ENCODE measurements around the gene ETS2.

ETS2 gene

GRCh38 chr21:38787461-38788274 is 18.1 kb upstream of the ETS2 start:
- Mint-ChIP-seq H3K27ac (no peak overlapping the region), H3K4me1 (ENCODE audit: low read depth in 2 of 2) (no peaks in the 10 kb centered on the region), H3K9me3 (peaks cover 0 to 2% of the 10 kb centered on the region in 2 donors), H3K4me3 (no peak overlapping the region), H3K27me3 (no peaks in the 10 kb centered on the region), H3K36me3 (ENCODE audit: insufficient read depth) (peaks cover 2% of the 10 kb centered on the region)
- no peak for DNase-seq
- ATAC-seq (replicated peaks): no peak

- Mint-ChIP-seq H3K9me3 (no peaks in the 10 kb centered on the region), H3K4me3 (no peak overlapping the region), H3K4me1 (ENCODE audit: low read depth in 2 of 2) (no peaks in the 10 kb centered on the region), H3K27ac (no peak overlapping the region), H3K36me3 (ENCODE audit: insufficient read depth) (no peaks in the 10 kb centered on the region), H3K27me3 (no peaks in the 10 kb centered on the region)
- DNase-seq (no peak), ATAC-seq (replicated peaks) (no peak)
Measured at GRCh38 chr21:38788275-38788905, 17.3 kb upstream of the ETS2 start.

GRCh38 chr21:38789275-38789674 is 16.5 kb upstream of the ETS2 start:
- Mint-ChIP-seq H3K4me1 (ENCODE audit: low read depth in 2 of 2) (no peaks in the 10 kb centered on the region), H3K4me3 (no peak overlapping the region), H3K9me3 (no peaks in the 10 kb centered on the region), H3K36me3 (ENCODE audit: insufficient read depth) (no peaks in the 10 kb centered on the region), H3K27ac (no peak overlapping the region), H3K27me3 (no peaks in the 10 kb centered on the region)
- DNase-seq (no peak), ATAC-seq (replicated peaks) (no peak)

GRCh38 chr21:38790059-38790458 is 15.7 kb upstream of the ETS2 start:
- ATAC-seq (replicated peaks): no peak
- no peak for DNase-seq
- peaks cover 0 to under 1% of the 10 kb centered on the region in 2 donors for H3K27me3 Mint-ChIP-seq
- H3K9me3 Mint-ChIP-seq: no peaks in the 10 kb centered on the region
- no peaks in the 10 kb centered on the region for H3K4me1 Mint-ChIP-seq (ENCODE audit: low read depth in 2 of 2)
- no peaks in the 10 kb centered on the region for H3K36me3 Mint-ChIP-seq (ENCODE audit: insufficient read depth)
- no peak overlapping the region for H3K4me3 Mint-ChIP-seq
- H3K27ac Mint-ChIP-seq: no peak overlapping the region

GRCh38 chr21:38790961-38791360 is 14.8 kb upstream of the ETS2 start:
- Mint-ChIP-seq H3K27me3 (peaks cover 0 to 7% of the 10 kb centered on the region in 2 donors), H3K27ac (no peak overlapping the region), H3K4me1 (ENCODE audit: low read depth in 2 of 2) (no peaks in the 10 kb centered on the region), H3K4me3 (no peak overlapping the region), H3K36me3 (ENCODE audit: insufficient read depth) (no peaks in the 10 kb centered on the region), H3K9me3 (no peaks in the 10 kb centered on the region)
- DNase-seq (no peak), ATAC-seq (replicated peaks) (no peak)

GRCh38 chr21:38792676-38793459 is 12.9 kb upstream of the ETS2 start:
- H3K4me1 Mint-ChIP-seq (ENCODE audit: low read depth in 2 of 2): no peaks in the 10 kb centered on the region
- no peak overlapping the region for H3K27ac Mint-ChIP-seq
- no peaks in the 10 kb centered on the region for H3K9me3 Mint-ChIP-seq
- ATAC-seq (replicated peaks) (no peak), DNase-seq (no peak)
- H3K27me3 Mint-ChIP-seq: peaks cover 10 to 21% of the 10 kb centered on the region in 2 donors
- H3K36me3 Mint-ChIP-seq (ENCODE audit: insufficient read depth): no peaks in the 10 kb centered on the region
- no peak overlapping the region for H3K4me3 Mint-ChIP-seq

- no peaks in the 10 kb centered on the region for H3K4me1 Mint-ChIP-seq (ENCODE audit: low read depth in 2 of 2)
- no peaks in the 10 kb centered on the region for H3K9me3 Mint-ChIP-seq
Measured at GRCh38 chr21:38793926-38794713, 11.6 kb upstream of the ETS2 start.

GRCh38 chr21:38794978-38795377 is 10.8 kb upstream of the ETS2 start:
- Mint-ChIP-seq H3K4me3 (no peak overlapping the region), H3K9me3 (no peaks in the 10 kb centered on the region), H3K27ac (peak overlapping the region in 1 of 2 donors; percentile 88), H3K27me3 (peaks cover 23 to 29% of the 10 kb centered on the region in 2 donors), H3K4me1 (ENCODE audit: low read depth in 2 of 2) (no peaks in the 10 kb centered on the region), H3K36me3 (ENCODE audit: insufficient read depth) (no peaks in the 10 kb centered on the region)
- DNase-seq (no peak), ATAC-seq (replicated peaks) (no peak)

More at GRCh38 chr21:38793926-38794713, 11.6 kb upstream of the ETS2 start:
- Mint-ChIP-seq H3K36me3 (ENCODE audit: insufficient read depth) (no peaks in the 10 kb centered on the region), H3K4me3 (no peak overlapping the region), H3K27ac (peak overlapping the region in 1 of 2 donors; percentile 88), H3K27me3 (peaks cover 20 to 29% of the 10 kb centered on the region in 2 donors)
- ATAC-seq (replicated peaks) (no peak), DNase-seq (no peak)

- Mint-ChIP-seq H3K36me3 (ENCODE audit: insufficient read depth) (no peaks in the 10 kb centered on the region), H3K4me3 (no peak overlapping the region), H3K27me3 (peaks cover 23 to 34% of the 10 kb centered on the region in 2 donors), H3K9me3 (no peaks in the 10 kb centered on the region), H3K4me1 (ENCODE audit: low read depth in 2 of 2) (no peaks in the 10 kb centered on the region), H3K27ac (no peak overlapping the region)
- DNase-seq: no peak
- ATAC-seq (replicated peaks): no peak
Measured at GRCh38 chr21:38795475-38795874, 10.3 kb upstream of the ETS2 start.

- ATAC-seq (replicated peaks) (no peak), DNase-seq (no peak)
- no peak overlapping the region for H3K27ac Mint-ChIP-seq
- H3K27me3 Mint-ChIP-seq: peaks cover 23 to 43% of the 10 kb centered on the region in 2 donors
- no peaks in the 10 kb centered on the region for H3K4me1 Mint-ChIP-seq (ENCODE audit: low read depth in 2 of 2)
- H3K4me3 Mint-ChIP-seq: no peak overlapping the region
- H3K9me3 Mint-ChIP-seq: no peaks in the 10 kb centered on the region
- H3K36me3 Mint-ChIP-seq (ENCODE audit: insufficient read depth): no peaks in the 10 kb centered on the region
Measured at GRCh38 chr21:38796424-38796823, 9.3 kb upstream of the ETS2 start.

- Mint-ChIP-seq H3K27me3 (peaks cover 23 to 43% of the 10 kb centered on the region in 2 donors), H3K36me3 (ENCODE audit: insufficient read depth) (no peaks in the 10 kb centered on the region), H3K27ac (no peak overlapping the region), H3K9me3 (no peaks in the 10 kb centered on the region), H3K4me3 (no peak overlapping the region), H3K4me1 (ENCODE audit: low read depth in 2 of 2) (no peaks in the 10 kb centered on the region)
- no peak for ATAC-seq (replicated peaks)
- no peak for DNase-seq
Measured at GRCh38 chr21:38797470-38797869, 8.3 kb upstream of the ETS2 start.

GRCh38 chr21:38798081-38798480 is 7.6 kb upstream of the ETS2 start:
- Mint-ChIP-seq H3K27me3 (peaks cover 23 to 43% of the 10 kb centered on the region in 2 donors), H3K36me3 (ENCODE audit: insufficient read depth) (no peaks in the 10 kb centered on the region), H3K4me3 (no peak overlapping the region), H3K9me3 (no peaks in the 10 kb centered on the region), H3K4me1 (ENCODE audit: low read depth in 2 of 2) (no peaks in the 10 kb centered on the region), H3K27ac (no peak overlapping the region)
- DNase-seq: no peak
- no peak for ATAC-seq (replicated peaks)

- no peak for ATAC-seq (replicated peaks)
- Mint-ChIP-seq H3K9me3 (no peaks in the 10 kb centered on the region), H3K4me1 (ENCODE audit: low read depth in 2 of 2) (no peaks in the 10 kb centered on the region), H3K4me3 (no peak overlapping the region), H3K27ac (no peak overlapping the region), H3K27me3 (peaks cover 23 to 43% of the 10 kb centered on the region in 2 donors), H3K36me3 (ENCODE audit: insufficient read depth) (no peaks in the 10 kb centered on the region)
- DNase-seq: no peak
Measured at GRCh38 chr21:38798481-38798882, 7.2 kb upstream of the ETS2 start.

All from effector memory CD8-positive, alpha-beta T cell (primary cell).